Measurements from ENCODE around the gene PALD1. TPM values are rescaled to one million over a fixed set of nuclear protein-coding genes. Genes with fewer than 3 reads are reported as not detected.

PALD1 gene
- total and polyA plus RNA-seq, 9 of the 15 experiments (the other 6 are each of a cell fraction or from before 2014, with no cell fraction given) = 0.03 to 0.29 (median 0.09) TPM; not detected in 2

GRCh38 chr10:70582793-70583668 lies 104.5 kb downstream of the PALD1 start:
- ATAC-seq = no peak
- WGBS (ENCODE audit: insufficient coverage, low coverage, missing lambda C conversion rate) = 69% methylated on average over 14 of the region's 19 CpGs
- H3K27ac ChIP-seq (ENCODE audit: extremely low read depth, low read depth, low read length) = no peak overlapping the region
- no TSS peak for BruUV-seq (replicated peaks)
- no peak for FAIRE-seq
- no peaks in the 10 kb centered on the region for H4K20me1 ChIP-seq (replicated peaks; ENCODE audit: control insufficient read depth, insufficient read depth, low read length)
- H2AFZ ChIP-seq (ENCODE audit: low read depth, low read length) = peak overlapping the region; percentile 43; the same call in 1 of the 2 replicates
- intact Hi-C loops (cut with micrococcal nuclease) (no loop called here), in situ Hi-C loops (cut with MboI) (no loop called here)
- ChIA-PET CTCF (ENCODE audit: low intra/inter-chr PET ratio) (no interaction called here), POLR2A (interaction anchor here (0.6 to 1.4 kb wide), 3 partner anchors 15 to 1692 kb away, joined by 3 read pairs; no protein-coding TSS in a partner anchor)
- H3K9ac ChIP-seq (ENCODE audit: insufficient read depth in 1 of 2, low read depth in 2 of 2, low read length in 2 of 2) = peak overlapping the region in 1 of 2 experiments; percentile 49; a peak in 2 of 4 replicates
- H3K4me3 ChIP-seq = no peak overlapping the region
- peaks cover 4% of the 10 kb centered on the region for H3K9me1 ChIP-seq (ENCODE audit: control insufficient read depth, insufficient read depth, low read length)
- H3K4me2 ChIP-seq (ENCODE audit: insufficient read depth, low read length) = no peak overlapping the region
- H3K27me3 ChIP-seq (ENCODE audit: control insufficient read depth in 2 of 2, insufficient read depth in 2 of 2, low read length in 2 of 2) = no peaks in the 10 kb centered on the region
- no peak for DNase-seq (ENCODE audit: extremely low read depth in 1 of 4, low spot score in 3 of 4)
- H3K9me3 ChIP-seq (replicated peaks; ENCODE audit: control insufficient read depth, insufficient read depth, low read depth, low read length) = no peaks in the 10 kb centered on the region
- H3K36me3 ChIP-seq (ENCODE audit: control insufficient read depth, insufficient read depth, low read length) = no peaks in the 10 kb centered on the region
- H3K4me1 ChIP-seq (replicated peaks in 1 of 2; ENCODE audit: control insufficient read depth in 2 of 2, insufficient read depth in 2 of 2, low read length in 2 of 2) = peaks cover 12 to 32% of the 10 kb centered on the region in 2 experiments
- H3K79me2 ChIP-seq (ENCODE audit: control insufficient read depth, insufficient read depth, low read length) = no peaks in the 10 kb centered on the region
- TF ChIP-seq RAD21 (CRISPR knock-in tag; conservative IDR thresholded peaks at IDR 0.05 in 1 of 2, IDR thresholded peaks at IDR 0.05 in 1 of 2) (no peak), CTCF (IDR thresholded peaks at IDR 0.05 in 2 of 3, conservative IDR thresholded peaks at IDR 0.05 in 1 of 3; ENCODE audit: insufficient read depth in 2 of 3, low read depth in 1 of 3, low read length in 3 of 3) (no peak), PCBP1 (IDR thresholded peaks at IDR 0.05; ENCODE audit: low read depth, low read length, poor library complexity, severe bottlenecking) (no peak), MECOM (CRISPR knock-in tag; IDR thresholded peaks at IDR 0.05) (no peak), RUNX1 (IDR thresholded peaks at IDR 0.05; ENCODE audit: low read depth) (no peak), KAT8 (IDR thresholded peaks at IDR 0.05; ENCODE audit: low read depth) (no peak), AFF1 (IDR thresholded peaks at IDR 0.05; ENCODE audit: low read depth in 1 of 2, partially characterized antibody in 2 of 2) (no peak), SAFB2 (IDR thresholded peaks at IDR 0.05; ENCODE audit: borderline replicate concordance, low read depth, low read length, severe bottlenecking) (no peak), THRA (IDR thresholded peaks at IDR 0.05) (no peak), EP300 (IDR thresholded peaks at IDR 0.05; ENCODE audit: low read length) (no peak), TRIM28 (IDR thresholded peaks at IDR 0.05) (no peak), ZNF311 (CRISPR knock-in tag; IDR thresholded peaks at IDR 0.05) (no peak), ZSCAN29 (IDR thresholded peaks at IDR 0.05) (no peak), ZNF124 (CRISPR knock-in tag; IDR thresholded peaks at IDR 0.05) (no peak), RBM34 (IDR thresholded peaks at IDR 0.05; ENCODE audit: borderline replicate concordance, insufficient read depth, low read length) (no peak)
